HuH-7.5 (cell line): ENCODE data around the gene GRIP2.

Experiments used
- DNase-seq: peaks from one replicate; pipeline ENCODE4 v3.0.0; 2011; ENCODE audit warnings: low spot score

The GRIP2 gene

GRCh38 chr3:14539742-14540491, at the start of gene GRIP2:
TSS of gene GRIP2 (minus strand) at chr3:14540342. CDS start at chr3:14540308, 34 bp downstream.
- DNase-seq, result no peak

- DNase-seq, result no peak
These were observed 48.4 kb upstream of the GRIP2 start for GRCh38 chr3:14588425-14589112.

DNA sequence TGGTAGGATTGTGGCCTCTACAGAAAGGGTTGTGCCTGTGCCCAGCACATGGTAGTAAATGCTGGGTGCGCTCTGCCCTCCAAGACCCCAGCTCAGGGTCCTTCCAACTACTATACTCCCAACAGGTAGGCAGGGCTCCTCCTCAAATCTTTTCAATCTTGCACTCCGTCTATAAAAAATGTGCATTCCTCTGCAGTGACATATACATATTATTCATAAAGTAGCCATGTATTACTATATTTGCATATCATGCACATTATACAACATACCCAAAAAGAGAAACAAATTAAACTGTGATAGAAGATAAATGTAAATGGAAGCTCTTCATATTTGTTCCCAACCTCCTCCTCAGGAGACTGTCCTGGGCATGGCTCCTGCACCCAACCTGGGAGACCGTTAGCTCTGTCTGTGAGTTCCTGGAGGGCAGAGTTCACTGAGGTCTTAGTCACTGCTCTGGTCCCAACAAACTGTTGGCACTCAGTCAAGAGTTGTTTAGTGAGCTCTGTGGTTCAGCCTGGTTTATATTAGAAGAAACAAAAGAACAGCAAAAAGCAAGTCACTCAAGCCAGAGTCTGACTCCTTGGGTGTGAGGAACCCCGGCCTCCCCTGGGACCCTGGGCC, 47.7 kb upstream of the GRIP2 start:
- DNase-seq, result peak; percentile 77

DNA sequence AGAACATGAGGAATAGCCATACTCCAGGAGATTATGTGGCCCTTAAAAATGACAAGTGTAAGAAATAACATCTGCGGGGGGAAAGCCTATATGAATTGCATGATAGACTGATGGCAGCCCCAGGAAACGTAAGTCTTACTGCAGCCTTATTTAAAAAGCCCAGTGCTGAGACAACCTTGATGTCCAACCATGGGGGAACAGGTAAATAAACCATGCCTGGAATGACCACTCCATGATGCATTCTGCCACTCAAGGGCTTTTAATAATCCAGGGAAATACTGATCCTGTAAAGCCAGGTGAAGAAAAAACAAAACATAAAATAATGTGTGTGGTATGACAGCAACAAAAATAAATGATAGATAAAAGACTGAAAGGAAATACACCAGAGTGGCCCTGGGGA, 46.5 kb upstream of the GRIP2 start:
- no peak for DNase-seq

GRCh38 chr3:14583548-14584091, 43.5 kb upstream of the GRIP2 start:
- no peak for DNase-seq

DNA sequence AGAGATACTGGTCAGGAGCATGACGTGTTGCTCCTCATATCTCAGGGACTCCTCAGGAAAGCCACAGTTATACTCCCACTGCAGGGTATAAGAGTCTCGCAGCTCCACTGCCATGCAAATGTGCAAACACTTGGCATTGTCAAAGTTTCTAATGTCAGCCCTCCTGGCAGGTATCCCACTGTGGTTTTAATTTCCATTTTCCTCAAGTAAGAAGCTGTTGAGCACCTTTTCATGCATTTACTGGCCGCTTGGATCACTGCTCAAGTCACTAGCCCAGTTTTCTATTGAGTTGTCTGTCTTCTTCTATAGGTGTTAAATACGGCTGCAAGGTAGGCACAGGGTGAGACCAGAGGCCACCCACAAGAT, 41.9 kb upstream of the GRIP2 start:
- no peak for DNase-seq

DNA sequence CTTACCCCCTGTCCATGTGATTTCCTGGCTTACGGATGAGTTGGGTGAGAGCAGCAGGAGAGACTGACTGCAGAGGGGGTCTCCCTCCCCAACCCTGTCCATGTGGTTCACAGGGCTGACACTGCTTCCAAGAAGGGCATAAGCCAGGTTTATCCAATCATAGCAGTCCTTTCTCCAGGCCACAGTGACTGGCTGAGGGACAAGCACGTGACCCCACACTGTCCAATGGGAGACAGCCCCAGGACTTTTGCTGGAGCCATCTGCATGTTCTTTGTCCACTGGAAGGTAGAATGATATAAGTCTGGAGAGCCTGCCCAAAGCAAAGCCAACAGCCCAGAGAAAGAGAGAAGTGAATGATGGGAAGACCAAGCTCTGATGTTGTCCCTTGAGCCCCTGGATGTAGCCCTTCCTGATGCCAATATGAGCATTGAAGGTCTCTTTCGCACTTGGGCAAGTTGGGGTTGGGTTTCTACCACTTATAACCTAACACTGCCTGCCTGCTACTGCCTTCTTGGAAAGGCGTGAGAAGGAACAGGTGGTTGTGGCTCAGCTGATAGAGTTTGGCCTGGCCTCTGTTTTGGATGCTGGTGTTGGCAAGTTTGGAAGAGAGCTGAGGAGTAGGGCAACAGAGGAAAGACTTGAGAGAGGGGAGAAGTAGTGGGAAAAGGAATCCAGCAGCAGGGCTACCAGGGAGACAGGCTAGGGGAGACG, 41.3 kb upstream of the GRIP2 start:
- DNase-seq, result no peak

- no peak for DNase-seq
These were observed 37.8 kb upstream of the GRIP2 start for GRCh38 chr3:14577897-14578296.

GRCh38 chr3:14576163-14576562, 36.0 kb upstream of the GRIP2 start:
- no peak for DNase-seq

GRCh38 chr3:14574183-14574582, 34.0 kb upstream of the GRIP2 start:
- DNase-seq, result no peak

DNA sequence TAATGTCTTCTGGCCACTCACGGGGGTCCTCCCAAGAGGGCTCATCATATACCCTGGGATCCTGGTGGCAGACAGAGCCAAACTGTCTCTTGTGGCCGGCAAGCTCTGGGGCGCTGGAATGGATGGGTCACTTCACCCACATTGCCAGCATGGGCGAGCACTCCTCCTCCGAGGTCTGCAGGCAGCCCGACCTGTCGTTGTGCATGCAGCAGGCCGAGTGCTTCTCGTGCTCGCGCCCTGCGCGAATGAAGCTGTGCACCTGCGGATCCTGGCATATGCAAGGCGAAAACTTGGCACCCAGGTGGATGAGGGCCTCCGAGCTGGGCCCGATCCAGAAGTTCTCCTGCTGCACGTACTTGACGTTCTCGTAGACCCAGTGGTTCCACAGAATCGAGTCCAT, 33.6 kb upstream of the GRIP2 start:
- no peak for DNase-seq

GRCh38 chr3:14570864-14571263, 30.7 kb upstream of the GRIP2 start:
- DNase-seq, result no peak

- no peak for DNase-seq
These were observed 29.9 kb upstream of the GRIP2 start for GRCh38 chr3:14570089-14570488.

GRCh38 chr3:14569474-14570000, 29.4 kb upstream of the GRIP2 start:
- no peak for DNase-seq

- DNase-seq, result no peak
These were observed 28.1 kb upstream of the GRIP2 start for GRCh38 chr3:14568269-14568668.

- DNase-seq, result no peak
These were observed 26.7 kb upstream of the GRIP2 start for GRCh38 chr3:14566812-14567211.

DNA sequence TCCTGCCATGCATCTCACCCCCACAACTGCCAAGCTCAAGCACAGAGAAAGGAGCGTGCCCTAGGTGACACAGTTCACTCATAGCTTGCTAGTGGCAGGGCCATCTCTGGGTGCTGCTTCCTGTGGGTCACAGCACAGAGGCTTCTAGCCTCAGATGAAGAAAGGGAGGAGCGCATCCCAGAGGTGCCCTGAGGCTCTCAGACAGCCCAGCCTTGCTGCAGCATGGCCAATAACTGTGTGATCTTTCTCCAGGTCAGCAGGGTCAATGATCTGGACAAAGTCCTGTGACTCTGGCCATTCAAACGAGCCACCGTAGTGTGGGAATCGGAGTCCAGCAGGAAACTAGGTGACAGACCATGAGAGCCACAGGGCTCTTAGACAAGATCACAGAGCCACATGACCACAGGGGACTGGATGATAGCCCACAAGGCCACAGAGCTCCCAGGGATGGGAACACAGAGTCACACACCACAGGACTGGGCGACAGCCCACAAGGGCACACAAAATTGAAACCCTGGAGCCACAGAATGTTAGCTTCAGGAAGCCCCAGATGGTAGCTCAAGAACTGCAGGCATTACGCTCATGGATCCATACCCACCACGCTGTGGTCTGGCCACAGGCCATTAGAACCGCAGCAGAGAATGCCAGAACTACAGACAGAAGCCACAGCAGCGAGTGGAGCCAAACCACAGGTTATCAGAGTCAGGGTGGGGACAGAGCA, 25.9 kb upstream of the GRIP2 start:
- no peak for DNase-seq

GRCh38 chr3:14564741-14565140, 24.6 kb upstream of the GRIP2 start:
- no peak for DNase-seq

- DNase-seq, result no peak
These were observed 23.9 kb upstream of the GRIP2 start for GRCh38 chr3:14563946-14564539.

- no peak for DNase-seq
These were observed 22.2 kb upstream of the GRIP2 start for GRCh38 chr3:14562121-14562890.
